RWPE1 (cell line): Measurements from ENCODE around the gene OLFM1.
"Not testable (repeated sequence)": the region's sequence is repeated elsewhere in the genome, so short reads cannot be mapped to it uniquely, and the experiment has no call there.

ENCODE experiments used
- CTCF ChIA-PET: fragments of 350-600 bp; sonication (Branson Sonifier 250); formaldehyde crosslinking; extraction: SDS; loops from one replicate; lab custom pipeline; 2021; lab: Yijun Ruan, JAX
- POLR2A ChIA-PET: fragments of 400-600 bp; formaldehyde crosslinking; extraction: SDS; loops from one replicate; lab custom pipeline; 2020; ENCODE audit warnings: antibody characterized with exemption; ENCODE audit not compliant: low non-redundant PET; lab: Yijun Ruan, JAX
- DNase-seq: peaks from one replicate; pipeline ENCODE4 v3.0.0; 2012; ENCODE audit warnings: low spot score
- H3K27ac ChIP-seq: fragments of 450-650 bp; 2 replicates; pipeline ENCODE4 v1.5.1; 2017
- CTCF ChIP-seq: fragments of 450-650 bp; conservative IDR thresholded peaks from 2 replicates; pipeline ENCODE4 v1.5.1; 2017; ENCODE audit warnings: low read depth, mild to moderate bottlenecking

OLFM1 gene

GRCh38 chr9:135146766-135147473 is 59.5 kb downstream of the OLFM1 start:
- H3K27ac ChIP-seq = no peak overlapping the region
- DNase-seq = no peak
- ChIA-PET CTCF (no interaction called here), POLR2A (no interaction called here)
- TF ChIP-seq CTCF = no peak

GRCh38 chr9:135147474-135147805 is 60.0 kb downstream of the OLFM1 start:
- H3K27ac ChIP-seq = no peak overlapping the region
- ChIA-PET CTCF (no interaction called here), POLR2A (no interaction called here)
- no peak for DNase-seq
- TF ChIP-seq CTCF = no peak

- ChIA-PET POLR2A (no interaction called here), CTCF (no interaction called here)
- H3K27ac ChIP-seq = no peak overlapping the region
- DNase-seq = no peak
- no peak for TF ChIP-seq CTCF
These were observed 60.5 kb downstream of the OLFM1 start for GRCh38 chr9:135147938-135148337.

- ChIA-PET POLR2A (no interaction called here), CTCF (interaction anchor here (0.6 kb wide), 1 partner anchor 353 kb away, joined by 3 read pairs; no protein-coding TSS in a partner anchor)
- no peak for TF ChIP-seq CTCF
- DNase-seq = no peak
- H3K27ac ChIP-seq = no peak overlapping the region
These were observed 60.9 kb downstream of the OLFM1 start for GRCh38 chr9:135148386-135148785.

GRCh38 chr9:135149901-135150300 is 62.4 kb downstream of the OLFM1 start:
- CTCF ChIA-PET, H3K27ac ChIP-seq, POLR2A ChIA-PET, DNase-seq: not testable (repeated sequence)

GRCh38 chr9:135150981-135151380 is 63.5 kb downstream of the OLFM1 start:
- ChIA-PET CTCF (interaction anchor here (0.5 kb wide), 1 partner anchor 551 kb away, joined by 3 read pairs; the partner anchor contains the start of gene KCNT1), POLR2A (no interaction called here)
- no peak for TF ChIP-seq CTCF
- no peak for DNase-seq
- H3K27ac ChIP-seq = no peak overlapping the region
